HT1080 (cell line): Measurements from ENCODE around the gene CCT2. TPM values are rescaled to one million over a fixed set of nuclear protein-coding genes. Genes with fewer than 3 reads are reported as not detected.
A peak's percentile ranks its signal among the peaks of the same experiment; 100 is the strongest.

ENCODE experiments used
- DNase-seq: peaks from one replicate; pipeline ENCODE4 v3.0.0-alpha.2; 2015; ENCODE audit warnings: low read depth
- small RNA-seq: library from RNA; depleted of rRNA; stranded (forward); fragments of <200 nt; gene quantifications from one replicate; pipeline ENCODE3, GENCODE V24; 2014
- total RNA-seq: library from RNA; depleted of rRNA; stranded (reverse); fragments of >200 nt; shearing (Covaris generic); gene quantifications from 2 replicates; pipeline ENCODE4 v1.2.3, GENCODE V29; 2014; rRNA removed

The CCT2 gene
- total RNA-seq, 1 experiment from 2014 or later = 459 TPM

DNA sequence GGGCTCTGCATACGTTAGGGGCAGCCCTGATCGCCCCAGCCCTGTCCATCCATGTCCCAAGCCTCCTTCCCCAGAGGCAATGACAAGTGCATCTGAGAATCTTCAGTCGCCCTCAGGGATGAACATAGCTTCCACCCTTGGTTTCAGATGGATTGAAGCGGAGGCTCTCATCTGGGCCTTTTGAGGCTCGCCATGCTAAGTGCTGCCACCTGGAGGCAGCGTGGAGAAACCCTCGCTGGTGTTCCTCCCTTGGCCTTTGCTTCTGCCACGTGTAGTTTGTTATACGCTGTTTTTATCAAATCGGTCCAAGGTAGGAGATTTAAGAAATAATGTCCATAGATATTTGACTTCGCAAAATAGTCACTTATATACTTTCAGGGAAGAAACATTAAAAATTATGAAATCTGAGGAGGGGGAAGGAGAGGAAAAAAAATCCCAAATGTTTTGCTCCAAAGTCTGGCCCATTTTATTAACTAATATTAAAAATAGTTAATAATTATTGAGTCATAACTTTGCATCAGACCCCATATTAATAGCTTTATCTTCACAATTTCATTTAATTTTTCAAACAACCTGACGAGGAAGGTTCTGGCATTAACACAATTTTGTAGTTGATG, 54.2 kb downstream of the CCT2 start:
- peak; percentile 55 for DNase-seq

DNA sequence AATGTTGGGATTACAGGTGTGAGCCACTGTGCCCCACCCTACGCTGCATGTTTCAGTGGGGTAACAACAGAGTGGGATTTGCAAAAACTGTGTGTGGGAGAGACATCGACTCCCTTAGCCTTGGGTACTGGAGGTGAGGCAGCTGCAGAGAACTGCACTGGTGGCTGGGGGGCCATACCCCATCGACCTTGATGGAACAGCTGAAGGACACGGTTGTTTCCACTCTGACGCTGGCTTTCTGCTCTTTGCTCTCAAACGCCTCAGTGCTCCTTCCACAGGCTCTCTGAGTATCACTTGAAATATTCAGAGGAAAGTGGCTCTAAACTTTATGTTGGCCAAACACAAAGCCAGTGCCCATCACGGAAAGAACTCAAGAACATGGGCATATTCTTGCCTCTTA, 56.3 kb downstream of the CCT2 start:
- DNase-seq = no peak

DNA sequence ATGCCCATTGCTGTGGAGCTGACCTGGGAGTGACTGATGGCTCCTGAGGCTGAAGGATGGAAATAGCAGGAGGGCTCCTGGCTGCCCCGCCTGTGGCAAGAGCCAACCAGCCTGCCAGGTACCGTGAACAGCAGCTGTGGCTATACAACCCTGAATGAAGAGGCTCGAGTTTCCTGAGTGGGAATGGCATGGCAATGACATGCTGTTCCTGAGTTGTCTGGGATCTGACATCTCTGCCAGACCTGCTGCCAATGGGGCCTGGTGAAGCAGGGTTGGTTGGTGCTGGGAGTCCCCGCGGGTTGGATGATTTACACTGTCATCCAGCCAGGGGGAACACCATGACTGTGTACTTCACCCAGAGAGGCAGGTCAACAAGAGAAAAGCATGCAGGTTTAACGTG, 57.3 kb downstream of the CCT2 start:
- DNase-seq = no peak

DNA sequence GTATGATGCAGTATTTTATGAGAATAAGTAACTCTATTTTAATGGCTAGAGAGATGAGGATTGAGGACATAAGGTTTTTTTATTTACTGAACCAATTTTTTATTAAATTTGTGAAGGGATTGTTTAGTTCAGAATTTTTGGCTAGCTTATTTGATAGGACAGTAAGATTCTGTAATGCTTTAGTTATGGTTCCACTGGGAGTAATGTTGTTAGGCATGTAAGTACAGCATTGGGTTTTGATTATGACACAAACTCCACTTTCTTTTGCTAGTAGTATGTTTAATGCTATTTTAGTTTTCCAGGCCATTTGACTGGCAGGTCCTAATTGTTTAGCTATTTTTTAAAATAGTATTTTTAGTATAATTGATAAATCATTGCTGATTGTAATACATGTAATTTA, 59.3 kb downstream of the CCT2 start:
- no peak for DNase-seq

DNA sequence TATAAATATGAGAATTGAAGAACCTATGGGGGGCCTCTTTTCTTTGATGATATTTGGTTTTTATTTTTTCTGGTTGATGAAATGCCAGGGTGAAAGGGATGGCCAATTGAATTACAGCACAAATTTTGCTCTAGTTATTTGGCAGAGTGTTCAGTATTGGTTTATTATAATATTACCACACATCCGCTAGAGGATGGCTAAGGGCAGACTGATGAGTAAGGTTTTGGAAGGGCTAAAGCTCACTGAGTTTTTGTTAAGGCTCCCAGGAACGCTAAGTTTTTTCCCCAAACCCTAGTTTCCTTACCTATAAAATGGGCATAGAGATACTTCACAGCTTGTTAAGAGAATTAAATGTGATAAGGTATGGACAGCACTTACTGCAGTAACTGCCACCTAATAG, 59.8 kb downstream of the CCT2 start:
- DNase-seq = no peak

DNA sequence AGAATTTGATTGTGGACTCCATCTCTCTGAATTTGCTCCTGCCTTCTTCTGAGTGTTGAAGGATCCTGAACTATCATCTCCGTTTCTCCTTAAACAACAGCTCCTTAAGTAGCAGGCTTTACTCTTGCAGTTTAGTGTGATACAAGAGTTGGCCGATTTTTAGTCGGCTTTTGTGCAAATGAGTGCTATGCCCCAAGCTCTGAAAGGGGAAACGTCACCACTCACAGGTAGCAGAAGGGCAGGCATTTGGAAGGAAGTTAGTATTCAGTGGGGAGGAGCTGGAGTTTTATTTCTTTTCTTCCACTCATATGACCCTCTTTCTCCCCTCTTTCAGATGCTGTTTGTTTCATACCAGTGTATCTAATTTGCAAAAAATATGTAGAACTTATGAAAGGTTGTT, 61.9 kb downstream of the CCT2 start:
- DNase-seq = no peak

DNA sequence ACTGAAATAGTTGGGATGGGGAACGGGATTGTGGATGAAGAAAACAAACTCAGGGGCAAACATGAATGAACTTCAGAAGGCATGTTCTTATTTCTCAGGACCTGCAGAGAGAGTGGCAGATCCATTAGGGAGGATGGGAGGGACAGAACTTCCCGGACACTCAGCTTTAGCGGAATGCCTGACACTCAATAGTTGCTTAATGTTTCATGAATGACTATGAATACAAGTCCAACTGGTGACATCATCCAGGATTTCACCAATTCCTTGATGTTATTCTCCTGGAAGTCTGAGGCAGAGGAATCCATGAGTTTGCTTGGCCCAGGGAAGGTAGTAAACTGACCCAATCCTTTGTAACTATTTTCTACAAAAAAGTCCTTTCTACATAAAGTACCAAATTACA, 63.2 kb downstream of the CCT2 start:
- DNase-seq = peak; percentile 71

DNA sequence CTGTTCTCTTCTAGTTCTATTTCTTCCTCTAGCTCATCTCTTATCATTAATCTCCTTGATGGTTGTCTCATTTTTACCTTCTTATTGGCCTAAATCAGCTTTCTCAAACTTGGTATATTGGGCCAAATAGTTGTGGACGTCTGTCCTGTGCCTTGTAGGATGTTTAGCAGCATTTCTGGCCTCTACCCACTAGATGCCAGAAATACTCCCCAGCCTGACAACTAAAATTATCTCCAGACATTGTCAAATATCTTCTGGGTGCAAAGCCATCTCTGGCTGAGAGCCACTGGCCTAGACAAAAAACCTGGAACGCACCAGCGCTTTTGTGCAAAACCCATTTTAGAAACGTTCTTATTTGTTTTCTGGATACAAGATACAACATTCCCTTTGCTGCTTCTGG, 64.3 kb downstream of the CCT2 start:
- DNase-seq = no peak

Small RNAs within 50 kb of the gene (small RNA-seq; reads per million reads assigned to genes)
- not detected for gene MIR3913-1

Other genes starting within 250 kb of the CCT2 start
- gene LYZ, start 237.1 kb upstream of the CCT2 start, total RNA-seq = 0.76 TPM in 1 of 2 replicates, not detected in the other
- 47.5 and 70.0 TPM in 2 replicates for gene YEATS4, start 225.7 kb upstream of the CCT2 start, total RNA-seq
- gene FRS2, start 115.1 kb upstream of the CCT2 start, total RNA-seq = 11.7 and 19.1 TPM in 2 replicates
- not detected in 2 replicates for gene LRRC10, start 25.4 kb downstream of the CCT2 start, total RNA-seq
- gene BEST3, start 113.8 kb downstream of the CCT2 start, total RNA-seq = 1.6 and 2.9 TPM in 2 replicates
- gene RAB3IP, start 153.4 kb downstream of the CCT2 start, total RNA-seq = 20.0 and 23.7 TPM in 2 replicates
- gene MYRFL, start 239.8 kb downstream of the CCT2 start, total RNA-seq = not detected in 2 replicates